HG03064 (cell line): Measurements from ENCODE around the gene PTPRN2.
"Not testable (repeated sequence)": the region's sequence is repeated elsewhere in the genome, so short reads cannot be mapped to it uniquely, and the experiment has no call there.

ENCODE experiments used
- ATAC-seq: cut with Tn5 transposase; IDR thresholded peaks from one replicate; pipeline ENCODE4 v1.9.1; 2021; ENCODE audit warnings: low read depth; ENCODE audit not compliant: unreplicated experiment

Gene PTPRN2

DNA sequence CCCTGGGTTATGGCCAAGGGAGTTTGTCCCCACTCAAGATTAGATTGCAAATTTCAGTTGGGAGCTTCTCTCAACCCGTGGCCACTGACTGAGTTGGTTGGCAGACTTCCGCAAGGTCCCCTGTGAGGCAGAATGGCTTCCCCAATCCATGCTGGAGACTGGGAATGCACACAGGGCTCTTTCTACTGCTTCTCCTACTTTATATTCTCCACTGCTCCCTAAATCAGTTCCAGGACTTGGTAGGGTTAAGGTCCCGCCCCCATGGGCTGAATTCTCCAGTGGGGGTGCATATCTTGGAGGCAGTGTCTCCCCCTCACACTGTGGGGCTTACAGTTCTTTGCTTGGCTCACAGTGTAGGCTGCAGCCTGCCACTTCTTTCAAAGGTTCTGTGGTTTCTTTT lies 404.2 kb downstream of the PTPRN2 start:
- ATAC-seq, result no peak

GRCh38 chr7:158176561-158177173 lies 411.0 kb downstream of the PTPRN2 start:
- no peak for ATAC-seq

- ATAC-seq, result no peak
Measured at GRCh38 chr7:158175779-158176178, 411.8 kb downstream of the PTPRN2 start.

DNA sequence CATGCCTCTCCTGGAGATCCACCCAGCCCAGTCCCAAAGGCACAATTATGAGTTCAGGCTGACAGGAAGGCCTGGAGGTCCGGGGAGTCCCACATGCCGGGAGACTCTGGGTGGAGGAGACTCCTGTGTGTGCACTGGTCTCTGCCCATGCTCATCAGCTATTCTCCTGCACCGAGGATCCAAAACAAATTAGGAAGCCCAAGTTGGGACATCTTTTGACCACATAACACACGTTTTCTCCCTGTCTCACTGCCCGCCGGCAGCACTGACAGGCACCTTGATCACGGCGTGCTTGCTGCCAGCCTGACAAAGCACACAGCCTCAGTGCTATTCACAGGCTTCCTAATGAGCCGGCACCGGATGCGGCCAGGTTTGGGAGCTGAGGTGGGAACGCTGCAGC lies 412.7 kb downstream of the PTPRN2 start:
- no peak for ATAC-seq

- no peak for ATAC-seq
Measured at GRCh38 chr7:158167373-158167772, 420.2 kb downstream of the PTPRN2 start.

- no peak for ATAC-seq
Measured at GRCh38 chr7:158166386-158167340, 421.0 kb downstream of the PTPRN2 start.

DNA sequence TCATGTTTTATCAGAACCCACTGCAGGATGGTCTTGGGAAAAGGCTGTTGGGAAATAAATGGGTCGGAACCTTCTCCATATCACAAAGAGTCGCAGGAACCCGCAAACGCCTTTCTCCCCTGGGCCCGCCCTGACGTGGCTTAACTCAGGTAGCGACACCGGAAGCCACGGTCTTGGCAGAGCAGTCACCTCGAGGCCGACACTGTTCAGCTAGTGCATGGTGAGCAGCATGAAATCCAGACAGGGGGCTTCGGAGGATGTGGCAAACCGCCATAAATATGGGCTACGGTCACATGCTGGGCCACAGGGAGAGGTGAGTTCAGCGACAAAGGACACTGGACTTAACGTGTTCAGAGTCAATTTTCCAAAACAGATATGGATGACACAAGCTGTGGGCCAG lies 421.9 kb downstream of the PTPRN2 start:
- ATAC-seq, result no peak

GRCh38 chr7:158164101-158165095 lies 423.2 kb downstream of the PTPRN2 start:
- no peak for ATAC-seq

GRCh38 chr7:158161194-158161593 lies 426.4 kb downstream of the PTPRN2 start:
- ATAC-seq, result no peak

- ATAC-seq, result no peak
Measured at GRCh38 chr7:158160199-158160598, 427.4 kb downstream of the PTPRN2 start.

DNA sequence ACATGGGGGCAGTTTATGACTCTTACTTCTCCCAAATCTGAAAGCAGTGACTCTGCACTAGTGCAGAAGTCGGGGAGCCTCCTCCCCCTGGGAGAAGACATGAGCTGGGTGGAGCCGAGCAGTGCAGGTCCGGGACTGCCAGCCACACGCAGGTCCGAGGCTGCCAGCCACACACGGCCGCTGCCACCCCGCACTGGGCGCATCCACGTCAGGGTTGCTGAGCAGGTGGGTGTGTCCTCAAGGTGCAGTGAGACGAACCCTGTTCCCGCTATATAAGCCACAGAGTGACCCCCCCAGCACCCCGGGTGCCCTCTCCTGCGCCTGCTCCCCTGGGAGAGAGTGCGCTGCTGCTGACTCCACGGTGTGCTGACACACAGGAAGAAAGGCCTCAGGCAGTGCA lies 430.2 kb downstream of the PTPRN2 start:
- no peak for ATAC-seq

GRCh38 chr7:158151273-158151672 lies 436.4 kb downstream of the PTPRN2 start:
- ATAC-seq, result not testable (repeated sequence)

DNA sequence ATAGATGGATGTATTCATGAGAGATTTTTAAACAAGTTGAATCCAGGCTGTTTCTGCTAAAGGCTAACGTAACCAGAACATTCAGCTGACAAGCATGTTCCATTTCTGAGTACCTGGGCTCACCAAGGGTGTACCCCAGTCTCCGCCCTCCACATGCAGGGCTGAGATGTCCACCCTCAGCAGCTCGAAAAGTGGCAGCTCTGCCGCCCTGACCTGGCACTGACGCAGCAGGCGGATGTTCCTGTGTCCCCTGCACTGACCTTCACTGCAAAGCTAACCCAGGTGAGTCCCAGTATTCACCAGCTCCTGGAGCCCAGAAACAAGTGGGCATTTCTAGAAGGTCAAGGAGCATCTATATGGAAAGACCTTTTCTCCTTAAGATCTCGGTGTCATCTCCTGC lies 437.4 kb downstream of the PTPRN2 start:
- ATAC-seq, result no peak

DNA sequence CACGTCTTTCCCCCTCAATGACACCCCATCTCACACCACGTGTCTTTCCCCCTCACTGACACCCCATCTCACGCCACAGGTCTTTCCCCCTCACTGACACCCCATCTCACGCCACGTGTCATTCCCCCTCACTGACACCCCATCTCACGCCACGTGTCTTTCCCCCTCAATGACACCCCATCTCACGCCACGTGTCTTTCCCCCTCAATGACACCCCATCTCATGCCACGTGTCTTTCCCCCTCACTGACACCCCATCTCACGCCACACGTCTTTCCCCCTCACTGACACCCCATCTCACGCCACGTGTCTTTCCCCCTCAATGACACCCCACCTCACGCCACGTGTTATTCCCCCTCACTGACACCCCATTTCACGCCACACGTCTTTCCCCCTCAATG lies 440.2 kb downstream of the PTPRN2 start:
- not testable (repeated sequence) for ATAC-seq

DNA sequence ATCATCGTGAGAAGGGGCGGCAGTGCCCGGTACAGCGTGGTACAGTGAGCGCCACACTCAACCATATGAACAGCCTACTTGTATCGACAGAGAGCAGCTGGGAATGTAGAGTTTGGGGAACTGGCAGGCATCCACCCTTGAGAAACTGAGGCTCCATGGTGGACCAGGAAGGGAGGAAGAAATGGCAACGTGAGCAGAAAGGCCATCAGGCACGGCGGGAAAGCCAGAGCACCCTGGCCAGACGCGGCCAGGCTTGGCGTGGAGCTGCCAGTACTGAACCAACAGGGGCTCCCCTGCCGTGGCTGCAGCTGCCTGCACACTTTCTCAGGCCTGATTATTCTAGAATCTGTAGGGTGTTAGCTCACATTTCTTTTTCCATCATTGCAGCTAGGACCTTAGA lies 442.3 kb downstream of the PTPRN2 start:
- ATAC-seq, result no peak

DNA sequence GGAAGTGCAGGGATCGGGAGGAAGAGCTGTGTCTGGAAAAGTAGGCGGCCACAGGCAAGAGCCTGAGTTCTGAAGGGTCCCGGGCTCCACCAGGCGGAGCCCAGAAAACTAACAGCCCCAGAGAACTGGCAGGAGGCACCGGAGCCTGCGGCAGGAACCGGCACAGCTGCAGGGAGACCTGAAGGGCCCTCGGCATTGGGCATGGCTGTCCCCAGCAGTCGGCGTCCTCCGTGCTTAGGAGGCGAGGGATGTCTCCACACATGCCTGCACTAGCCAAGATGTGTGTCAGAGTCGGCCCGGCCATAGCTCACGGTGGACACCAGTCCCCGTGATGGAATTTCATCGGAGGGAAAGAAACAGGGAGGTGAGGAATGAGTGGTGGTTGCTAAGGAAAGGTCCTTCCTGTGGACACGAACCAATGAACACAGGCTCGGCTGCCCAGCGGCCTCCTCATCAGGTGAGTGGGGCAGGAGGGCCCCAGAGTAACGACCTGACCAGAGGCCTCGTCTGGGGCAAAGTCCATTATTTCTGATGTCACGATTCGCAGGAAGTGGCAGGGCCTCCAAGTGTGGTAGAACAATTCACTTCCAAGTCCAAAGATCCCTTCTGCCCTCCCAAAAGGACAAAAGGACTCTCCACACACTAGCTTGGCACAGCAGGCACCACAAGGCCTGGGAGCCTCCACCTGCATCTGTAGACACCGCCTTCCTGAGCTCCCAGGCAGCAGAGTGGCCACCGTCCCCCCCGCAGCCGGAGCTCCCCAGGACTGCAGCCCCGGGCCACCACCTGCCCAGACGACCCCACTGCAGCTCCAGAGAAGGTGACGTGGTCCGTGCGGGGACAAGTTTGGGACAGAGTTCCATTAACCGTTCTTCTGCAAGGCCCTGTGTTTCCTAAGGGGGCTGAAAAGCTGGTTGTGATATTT lies 444.2 kb downstream of the PTPRN2 start:
- ATAC-seq, result no peak

DNA sequence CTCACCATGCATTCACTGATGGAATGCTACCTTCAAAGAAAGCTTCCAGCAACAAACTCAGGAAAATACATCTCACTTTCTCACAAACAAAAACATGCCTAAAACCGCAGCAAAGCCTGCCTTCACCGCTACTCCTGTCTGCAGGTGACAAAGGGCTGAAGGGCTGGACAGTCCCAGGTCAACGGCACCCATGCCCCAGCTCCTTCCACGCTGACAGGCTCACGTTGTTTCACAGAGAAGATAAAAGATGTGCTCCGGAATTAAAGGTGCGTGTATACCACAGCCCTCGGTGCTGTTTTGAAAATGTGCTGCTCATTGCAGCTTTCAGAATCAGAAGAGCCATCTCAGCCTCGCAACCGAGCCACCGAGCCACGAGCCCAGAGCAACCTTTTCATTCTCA lies 445.0 kb downstream of the PTPRN2 start:
- ATAC-seq, result no peak

DNA sequence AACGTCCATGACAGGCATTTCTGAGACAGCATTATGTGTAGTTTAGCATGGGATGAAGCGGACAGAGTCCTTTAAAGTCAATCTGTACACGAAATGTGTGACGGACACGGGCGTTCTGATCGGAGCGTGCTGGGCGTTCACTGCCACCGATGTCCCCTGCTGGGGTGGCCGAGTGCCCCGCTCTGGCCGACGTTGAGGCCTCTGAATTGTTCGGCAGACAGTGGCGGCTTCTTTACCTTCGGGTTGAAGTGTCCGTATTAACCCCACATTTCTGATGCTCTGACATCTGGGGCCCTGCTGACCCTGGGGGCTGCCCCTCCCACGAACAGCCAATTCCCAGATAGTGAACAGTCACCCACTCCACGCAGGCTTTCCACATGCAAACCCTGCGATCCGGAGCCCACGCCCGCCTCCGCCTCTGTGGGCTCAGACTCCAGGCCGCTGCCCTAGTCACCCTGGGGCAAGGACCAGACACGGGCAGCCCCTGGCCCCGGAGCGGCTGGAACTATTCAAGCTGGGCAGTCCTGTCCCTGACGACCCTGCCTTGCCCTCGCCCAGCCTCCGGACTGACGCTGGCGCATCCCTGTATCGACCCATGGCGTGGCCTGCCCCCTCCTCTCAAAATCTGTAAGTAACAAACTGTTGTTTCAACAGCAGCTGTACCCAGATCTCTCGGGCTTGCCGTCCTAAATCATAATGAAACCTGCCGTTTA lies 445.7 kb downstream of the PTPRN2 start:
- ATAC-seq, result no peak

- ATAC-seq, result no peak
Measured at GRCh38 chr7:158141221-158141582, 446.4 kb downstream of the PTPRN2 start.
